GM18505 (cell line): ENCODE measurements around the gene FRS2.

ENCODE experiments used
- ATAC-seq: cut with Tn5 transposase; IDR thresholded peaks from one replicate; pipeline ENCODE4 v1.9.1; 2021; ENCODE audit not compliant: unreplicated experiment
- POLR2A ChIP-seq: IDR thresholded peaks from 4 replicates; pipeline ENCODE4 v1.6.1; 2011; ENCODE audit warnings: borderline replicate concordance; ENCODE audit not compliant: insufficient read depth, insufficient read length; ENCODE audit errors: extremely low read depth

Gene FRS2

DNA sequence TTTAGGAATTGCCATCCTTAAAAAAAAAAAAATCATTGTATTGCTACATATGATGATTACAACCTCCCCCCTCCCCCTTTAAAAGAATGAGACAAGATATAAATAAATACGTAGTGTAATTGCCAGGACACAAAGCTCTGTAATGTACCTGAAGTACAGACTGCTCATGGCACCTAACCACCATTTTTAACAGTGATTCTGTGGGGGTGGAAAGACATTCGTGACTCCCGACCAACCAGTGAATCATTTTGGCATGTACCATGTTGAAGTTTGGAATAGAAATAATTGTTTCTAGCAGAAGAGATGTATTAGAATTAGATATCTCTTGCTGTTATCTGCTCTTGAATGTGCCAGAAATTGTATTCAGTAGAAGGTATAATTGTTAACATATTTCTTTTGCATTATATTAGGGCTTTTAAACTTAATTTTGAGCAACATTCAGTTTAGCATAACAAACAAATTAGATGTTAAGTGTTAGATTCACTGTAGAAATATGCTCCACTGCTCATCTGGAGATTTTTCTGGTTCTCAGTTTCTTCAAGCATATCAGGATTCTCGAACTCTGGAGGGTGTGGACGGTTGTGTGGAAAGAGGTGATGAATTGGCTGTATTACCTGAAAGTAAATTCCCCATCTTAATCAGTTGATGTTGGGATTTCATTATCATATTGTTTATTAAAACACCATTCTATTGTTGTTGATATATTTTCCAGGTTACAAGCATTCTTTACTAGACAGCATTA is 31.1 kb downstream of the FRS2 start:
- TF ChIP-seq POLR2A = no peak

DNA sequence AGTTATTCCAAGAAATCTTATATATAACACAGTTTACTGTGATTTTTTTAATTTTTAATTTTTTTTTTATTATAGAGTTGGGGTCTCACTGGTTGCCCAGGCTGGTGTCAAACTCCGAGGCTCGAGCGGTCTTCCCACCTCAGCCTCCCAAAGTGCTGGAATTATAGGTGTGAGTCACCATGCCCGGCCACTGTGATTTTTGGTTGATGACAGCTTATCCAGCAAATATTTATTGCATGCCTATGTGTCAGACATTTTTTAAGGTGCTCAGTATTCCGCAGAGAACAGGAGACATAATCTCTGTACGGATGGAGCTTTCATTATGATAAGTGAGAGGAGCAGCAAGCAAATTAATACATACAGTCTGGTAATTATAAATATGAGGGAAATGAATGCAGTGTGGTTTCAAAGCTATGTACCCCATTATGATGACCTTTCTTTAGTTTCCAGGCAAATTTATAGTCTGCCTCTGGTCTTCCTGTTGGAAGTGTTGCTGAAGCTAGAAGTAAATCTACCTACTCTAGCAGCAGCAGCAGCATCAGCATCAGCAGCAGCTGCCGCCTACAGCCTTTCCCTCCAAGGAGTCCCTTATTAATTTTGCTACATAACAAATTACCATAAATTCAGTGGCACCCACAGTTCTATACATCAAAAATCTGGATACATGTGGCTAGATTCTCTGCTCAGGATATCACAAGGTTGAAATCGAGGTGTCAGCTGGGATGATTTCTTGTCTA is 32.3 kb downstream of the FRS2 start:
- ATAC-seq = no peak

More for the DNA sequence above, 31.1 kb downstream of the FRS2 start:
- no peak for ATAC-seq

DNA sequence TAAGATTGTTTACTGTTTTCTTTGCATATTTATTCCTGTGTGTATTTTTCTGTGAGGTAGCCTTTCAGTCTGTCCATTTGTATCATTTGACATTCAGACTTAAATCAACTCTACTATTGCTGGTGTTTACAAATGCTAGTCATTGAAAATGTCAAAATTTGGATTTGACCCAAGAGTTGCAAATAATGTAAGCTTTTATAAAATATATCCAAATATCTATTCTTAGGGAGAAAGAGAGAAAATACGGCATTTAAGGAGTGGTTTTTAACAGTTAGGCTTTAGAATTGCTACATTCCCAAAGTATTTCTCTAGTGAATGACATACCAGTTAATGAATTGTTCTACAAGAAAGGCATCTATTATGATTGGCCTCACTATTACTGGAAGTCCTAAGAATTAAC is 37.9 kb downstream of the FRS2 start:
- no peak for ATAC-seq
- TF ChIP-seq POLR2A = no peak

More for the DNA sequence above, 32.3 kb downstream of the FRS2 start:
- no peak for TF ChIP-seq POLR2A

- TF ChIP-seq POLR2A = no peak
Observed at GRCh38 chr12:69508621-69509020, 38.4 kb downstream of the FRS2 start.

DNA sequence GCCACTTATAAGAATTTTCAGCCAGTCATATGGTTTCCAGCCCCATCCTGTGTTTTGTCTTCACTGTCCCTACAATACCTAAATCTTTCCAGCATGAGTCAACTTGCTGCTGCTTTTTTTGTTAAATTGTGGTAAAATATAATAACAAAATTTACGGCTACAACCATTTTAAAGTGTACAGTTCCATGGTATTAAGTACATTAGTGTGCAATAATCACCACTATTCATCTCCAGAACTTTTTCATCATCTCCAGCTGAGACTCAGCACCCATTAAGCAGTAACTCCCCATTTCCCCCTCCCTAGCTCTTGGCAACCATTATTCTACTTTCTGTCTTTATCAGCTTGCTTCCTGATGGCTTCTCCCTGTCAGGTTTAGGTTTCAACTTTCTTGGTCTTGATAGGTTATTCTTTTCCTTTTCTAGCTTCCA is 39.1 kb downstream of the FRS2 start:
- no peak for TF ChIP-seq POLR2A
- no peak for ATAC-seq

More at GRCh38 chr12:69508621-69509020, 38.4 kb downstream of the FRS2 start:
- no peak for ATAC-seq

- TF ChIP-seq POLR2A = no peak
- no peak for ATAC-seq
Observed at GRCh38 chr12:69509904-69510827, 40.0 kb downstream of the FRS2 start.

DNA sequence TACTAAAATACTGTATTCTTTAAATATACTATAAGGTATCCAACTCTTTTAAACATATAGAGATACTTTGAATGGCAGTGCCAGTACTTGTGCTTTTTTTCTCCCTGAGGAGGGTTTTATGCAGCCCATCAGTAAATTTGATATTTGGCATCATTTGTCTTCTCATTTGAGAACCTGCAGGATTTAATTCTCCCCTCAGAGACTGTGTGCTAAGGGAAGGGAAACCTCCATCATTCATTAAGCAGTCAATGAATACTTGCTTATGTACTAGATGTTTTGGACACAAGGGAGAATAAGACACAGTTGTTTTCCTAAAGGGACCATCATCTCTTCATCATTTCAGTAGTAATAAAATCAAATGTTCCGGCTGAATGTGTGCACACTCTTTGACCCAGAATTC is 40.8 kb downstream of the FRS2 start:
- no peak for ATAC-seq
- TF ChIP-seq POLR2A = no peak

- ATAC-seq = no peak
- no peak for TF ChIP-seq POLR2A
Observed at GRCh38 chr12:69511469-69512267, 41.5 kb downstream of the FRS2 start.

GRCh38 chr12:69512820-69513219 is 42.6 kb downstream of the FRS2 start:
- ATAC-seq = no peak
- TF ChIP-seq POLR2A = no peak

DNA sequence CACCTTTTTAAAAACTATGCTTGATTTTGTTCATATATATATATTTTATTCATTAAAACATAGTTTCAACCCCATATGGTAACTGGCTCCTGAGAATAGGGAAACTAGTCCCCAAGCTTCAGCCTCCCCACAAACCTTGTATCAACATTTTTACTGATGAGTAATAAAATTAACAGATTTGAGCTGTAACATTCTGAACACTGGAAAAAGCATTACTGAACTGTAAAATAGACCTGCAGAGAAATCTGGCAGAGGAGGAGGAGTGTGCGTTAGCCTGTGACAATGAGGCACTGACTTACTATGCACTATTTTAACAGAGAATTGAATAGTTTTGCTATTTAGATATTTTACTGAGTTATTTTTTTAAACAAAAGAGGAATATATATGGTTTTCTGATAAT is 43.1 kb downstream of the FRS2 start:
- no peak for TF ChIP-seq POLR2A
- no peak for ATAC-seq

- ATAC-seq = no peak
- no peak for TF ChIP-seq POLR2A
Observed at GRCh38 chr12:69514111-69514510, 43.9 kb downstream of the FRS2 start.

DNA sequence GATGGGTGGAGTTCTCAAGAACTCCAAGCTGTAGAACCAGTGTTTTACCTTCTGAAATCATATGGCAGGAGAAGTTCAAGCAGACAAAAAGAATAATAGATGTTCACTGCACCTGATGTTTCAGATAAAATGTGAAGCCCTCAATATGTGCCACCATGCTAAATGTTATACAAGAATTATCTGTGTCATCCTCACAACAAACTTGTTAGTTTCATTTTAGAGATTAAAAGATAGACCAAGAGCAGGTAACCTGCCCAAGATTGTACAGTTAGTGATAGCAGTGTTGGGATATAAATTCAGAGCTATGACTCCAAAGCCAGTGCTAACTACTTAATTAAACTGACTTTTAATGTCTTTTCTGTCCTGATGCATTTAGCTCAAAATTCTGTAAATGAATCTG is 44.7 kb downstream of the FRS2 start:
- ATAC-seq = no peak
- TF ChIP-seq POLR2A = no peak
